ENCODE measurements around the gene MIPOL1.

GRCh38 chr14:37343307-37344094 lies 145.8 kb downstream of the MIPOL1 start:
- TF ChIP-seq EZH2phosphoT487 (IDR thresholded peaks at IDR 0.05) (no peak), EZH2 (IDR thresholded peaks at IDR 0.05) (no peak)
- TF ChIP-seq, protein P1, sequence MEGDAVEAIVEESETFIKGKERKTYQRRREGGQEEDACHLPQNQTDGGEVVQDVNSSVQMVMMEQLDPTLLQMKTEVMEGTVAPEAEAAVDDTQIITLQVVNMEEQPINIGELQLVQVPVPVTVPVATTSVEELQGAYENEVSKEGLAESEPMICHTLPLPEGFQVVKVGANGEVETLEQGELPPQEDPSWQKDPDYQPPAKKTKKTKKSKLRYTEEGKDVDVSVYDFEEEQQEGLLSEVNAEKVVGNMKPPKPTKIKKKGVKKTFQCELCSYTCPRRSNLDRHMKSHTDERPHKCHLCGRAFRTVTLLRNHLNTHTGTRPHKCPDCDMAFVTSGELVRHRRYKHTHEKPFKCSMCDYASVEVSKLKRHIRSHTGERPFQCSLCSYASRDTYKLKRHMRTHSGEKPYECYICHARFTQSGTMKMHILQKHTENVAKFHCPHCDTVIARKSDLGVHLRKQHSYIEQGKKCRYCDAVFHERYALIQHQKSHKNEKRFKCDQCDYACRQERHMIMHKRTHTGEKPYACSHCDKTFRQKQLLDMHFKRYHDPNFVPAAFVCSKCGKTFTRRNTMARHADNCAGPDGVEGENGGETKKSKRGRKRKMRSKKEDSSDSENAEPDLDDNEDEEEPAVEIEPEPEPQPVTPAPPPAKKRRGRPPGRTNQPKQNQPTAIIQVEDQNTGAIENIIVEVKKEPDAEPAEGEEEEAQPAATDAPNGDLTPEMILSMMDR (IDR thresholded peaks at IDR 0.05): no peak
